ENCODE data around the gene ARRB2. TPM values are rescaled to one million over a fixed set of nuclear protein-coding genes. Genes with fewer than 3 reads are reported as not detected.

The ARRB2 gene
- total and polyA plus RNA-seq, 11 donors, result 10.9 to 87.6 (median 23.0) TPM

GRCh38 chr17:4672751-4673150 is 37.7 kb upstream of the ARRB2 start:
- H3K4me3 ChIP-seq, result no peak overlapping the region
- no peak overlapping the region for H3K27ac ChIP-seq
- DNase-seq (no peak), ATAC-seq (peak in 2 of 4 donors; percentile 22 to 30)
- H3K27me3 ChIP-seq, result no peaks in the 10 kb centered on the region
- TF ChIP-seq CTCF (IDR thresholded peaks at IDR 0.05), result no peak
- TF ChIP-seq POLR2A (IDR thresholded peaks at IDR 0.05), result no peak
- H3K36me3 ChIP-seq, result peaks cover 0 to 71% (median 68%) of the 10 kb centered on the region in 9 donors
- intact Hi-C loops (cut with DNase I), result no loop called here
- 90 to 96% (median 92%) methylated on average over 8 of the region's 8 CpGs for WGBS, 4 donors
- no peaks in the 10 kb centered on the region for H3K9me3 ChIP-seq
- peaks cover 0 to 6% (median 0%) of the 10 kb centered on the region in 12 donors for H3K4me1 ChIP-seq

GRCh38 chr17:4673169-4673568 is 37.3 kb upstream of the ARRB2 start:
- DNase-seq, result no peak
- peaks cover 0 to 7% (median 0%) of the 10 kb centered on the region in 12 donors for H3K4me1 ChIP-seq
- TF ChIP-seq CTCF (IDR thresholded peaks at IDR 0.05) (no peak), POLR2A (IDR thresholded peaks at IDR 0.05) (no peak)
- peaks cover 0 to 75% (median 70%) of the 10 kb centered on the region in 9 donors for H3K36me3 ChIP-seq
- WGBS, 4 donors, result 88 to 94% (median 93%) methylated on average over 11 of the region's 11 CpGs
- ATAC-seq, result no peak
- intact Hi-C loops (cut with DNase I), result no loop called here
- H3K27me3 ChIP-seq, result no peaks in the 10 kb centered on the region
- no peak overlapping the region for H3K4me3 ChIP-seq
- no peaks in the 10 kb centered on the region for H3K9me3 ChIP-seq
- no peak overlapping the region for H3K27ac ChIP-seq

- WGBS, 4 donors, result 93 to 96% (median 95%) methylated on average over 26 to 27 of the region's 27 CpGs
- ATAC-seq (no peak), DNase-seq (no peak)
- TF ChIP-seq CTCF (IDR thresholded peaks at IDR 0.05) (no peak), POLR2A (IDR thresholded peaks at IDR 0.05) (no peak)
- no peaks in the 10 kb centered on the region for H3K9me3 ChIP-seq
- no peaks in the 10 kb centered on the region for H3K27me3 ChIP-seq
- intact Hi-C loops (cut with DNase I), result no loop called here
- H3K36me3 ChIP-seq, result peaks cover 0 to 84% (median 74%) of the 10 kb centered on the region in 9 donors
- H3K4me3 ChIP-seq, result no peak overlapping the region
- H3K27ac ChIP-seq, result no peak overlapping the region
- H3K4me1 ChIP-seq, result peaks cover 0 to 16% (median 0%) of the 10 kb centered on the region in 12 donors
Measured at GRCh38 chr17:4673986-4674684, 36.3 kb upstream of the ARRB2 start.

- DNase-seq (no peak), ATAC-seq (no peak)
- H3K4me3 ChIP-seq, result no peak overlapping the region
- peaks cover 0 to 19% (median 0%) of the 10 kb centered on the region in 12 donors for H3K4me1 ChIP-seq
- TF ChIP-seq POLR2A (IDR thresholded peaks at IDR 0.05) (no peak), CTCF (IDR thresholded peaks at IDR 0.05) (no peak)
- H3K9me3 ChIP-seq, result no peaks in the 10 kb centered on the region
- no peaks in the 10 kb centered on the region for H3K27me3 ChIP-seq
- intact Hi-C loops (cut with DNase I), result no loop called here
- WGBS, 4 donors, result 93 to 100% (median 94%) methylated on average over 3 to 8 of the region's 8 CpGs
- H3K36me3 ChIP-seq, result peaks cover 0 to 89% (median 77%) of the 10 kb centered on the region in 9 donors
- H3K27ac ChIP-seq, result no peak overlapping the region
Measured at GRCh38 chr17:4674685-4674998, 35.8 kb upstream of the ARRB2 start.
